ENCODE results near the gene SPRED3. TPM values are rescaled to one million over a fixed set of nuclear protein-coding genes. Genes with fewer than 3 reads are reported as not detected.

Gene SPRED3
- polyA plus RNA-seq, 1 donor from 2014 or later = 4.9 TPM

DNA sequence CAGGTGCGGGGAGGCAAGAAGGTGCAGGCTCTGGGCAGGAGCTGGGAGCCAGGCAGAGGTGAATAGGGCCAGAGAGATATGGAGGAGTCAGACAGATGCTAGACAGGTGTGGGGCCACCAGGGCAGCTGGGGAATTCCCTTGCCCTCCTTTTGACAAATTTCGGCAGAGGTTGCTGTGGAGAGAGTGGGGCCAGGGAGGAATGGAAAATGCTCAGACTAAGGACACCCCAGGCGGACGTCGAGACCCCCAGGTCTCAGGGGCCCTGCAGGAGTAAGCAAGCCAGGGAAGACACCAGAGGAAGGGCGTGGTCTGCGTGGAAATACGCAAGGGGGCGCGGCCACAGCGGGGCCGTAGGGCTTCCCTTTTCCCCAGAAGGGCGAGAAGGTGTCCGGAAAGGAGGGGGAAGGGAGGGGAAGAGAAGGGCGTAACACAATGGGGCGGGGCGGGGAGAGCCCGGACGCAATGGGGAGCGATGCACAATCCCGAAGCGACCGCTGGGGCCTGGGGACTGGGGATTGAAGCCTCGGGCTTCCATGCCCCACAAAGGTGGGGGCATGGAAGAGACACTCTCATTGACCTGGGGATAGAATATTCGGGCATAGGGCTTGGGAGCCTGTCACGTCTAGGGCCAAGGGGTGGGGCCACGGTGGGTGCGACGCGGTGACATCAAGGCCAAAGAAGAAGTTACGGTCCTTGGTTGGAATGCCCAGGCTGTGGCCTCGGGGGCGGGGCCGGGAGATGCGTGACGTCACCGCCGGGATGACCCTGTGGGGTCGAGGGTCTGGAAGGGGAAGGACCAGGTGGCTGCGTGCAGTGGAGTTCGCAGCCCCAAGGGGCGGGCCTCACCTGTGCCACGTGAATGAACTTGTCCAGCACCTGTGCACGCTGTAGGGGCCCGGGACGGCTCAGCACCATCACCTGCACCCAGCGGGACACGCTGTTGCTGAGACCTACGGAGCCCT, 29.3 kb downstream of the SPRED3 start:
- Histone ChIP-seq H3K27me3 (ENCODE audit: insufficient read depth, low read depth, low read length) (no peaks in the 10 kb centered on the region), H4K20me1 (ENCODE audit: insufficient read depth) (no peaks in the 10 kb centered on the region), H3K4me3 (ENCODE audit: low read length) (peak overlapping the region; percentile 18), H3K79me2 (replicated peaks; ENCODE audit: insufficient read depth, low read length) (no peaks in the 10 kb centered on the region), H3K9me2 (ENCODE audit: insufficient read depth, low read length) (no peaks in the 10 kb centered on the region), H3K27ac (ENCODE audit: low read length) (no peak overlapping the region), H3K9me3 (ENCODE audit: low read length) (no peaks in the 10 kb centered on the region), H3K36me3 (ENCODE audit: insufficient read depth, low read length) (no peaks in the 10 kb centered on the region), H3K4me2 (ENCODE audit: low read length) (no peak overlapping the region), H2AFZ (ENCODE audit: low read depth, low read length) (no peak overlapping the region), H3F3A (ENCODE audit: insufficient read depth, low read length, poor library complexity, severe bottlenecking) (no peaks in the 10 kb centered on the region), H3K9ac (ENCODE audit: low read length) (no peak overlapping the region)
- TF ChIP-seq TAF1 (IDR thresholded peaks at IDR 0.05; ENCODE audit: low read depth) (no peak), SMC3 (conservative IDR thresholded peaks at IDR 0.05; ENCODE audit: poor library complexity) (no peak), MXI1 (conservative IDR thresholded peaks at IDR 0.05; ENCODE audit: poor library complexity, severe bottlenecking) (no peak), EZH2 (IDR thresholded peaks at IDR 0.05; ENCODE audit: borderline replicate concordance, insufficient read depth, low read length, poor library complexity, severe bottlenecking) (no peak), EP300 (conservative IDR thresholded peaks at IDR 0.05; ENCODE audit: poor library complexity, severe bottlenecking) (no peak), POLR2AphosphoS5 (IDR thresholded peaks at IDR 0.05) (no peak), RAD21 (conservative IDR thresholded peaks at IDR 0.05) (no peak)
- TF ChIP-seq, protein P1, sequence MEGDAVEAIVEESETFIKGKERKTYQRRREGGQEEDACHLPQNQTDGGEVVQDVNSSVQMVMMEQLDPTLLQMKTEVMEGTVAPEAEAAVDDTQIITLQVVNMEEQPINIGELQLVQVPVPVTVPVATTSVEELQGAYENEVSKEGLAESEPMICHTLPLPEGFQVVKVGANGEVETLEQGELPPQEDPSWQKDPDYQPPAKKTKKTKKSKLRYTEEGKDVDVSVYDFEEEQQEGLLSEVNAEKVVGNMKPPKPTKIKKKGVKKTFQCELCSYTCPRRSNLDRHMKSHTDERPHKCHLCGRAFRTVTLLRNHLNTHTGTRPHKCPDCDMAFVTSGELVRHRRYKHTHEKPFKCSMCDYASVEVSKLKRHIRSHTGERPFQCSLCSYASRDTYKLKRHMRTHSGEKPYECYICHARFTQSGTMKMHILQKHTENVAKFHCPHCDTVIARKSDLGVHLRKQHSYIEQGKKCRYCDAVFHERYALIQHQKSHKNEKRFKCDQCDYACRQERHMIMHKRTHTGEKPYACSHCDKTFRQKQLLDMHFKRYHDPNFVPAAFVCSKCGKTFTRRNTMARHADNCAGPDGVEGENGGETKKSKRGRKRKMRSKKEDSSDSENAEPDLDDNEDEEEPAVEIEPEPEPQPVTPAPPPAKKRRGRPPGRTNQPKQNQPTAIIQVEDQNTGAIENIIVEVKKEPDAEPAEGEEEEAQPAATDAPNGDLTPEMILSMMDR (IDR thresholded peaks at IDR 0.05; ENCODE audit: poor library complexity, severe bottlenecking) = no peak
- TF ChIP-seq, protein P2, sequence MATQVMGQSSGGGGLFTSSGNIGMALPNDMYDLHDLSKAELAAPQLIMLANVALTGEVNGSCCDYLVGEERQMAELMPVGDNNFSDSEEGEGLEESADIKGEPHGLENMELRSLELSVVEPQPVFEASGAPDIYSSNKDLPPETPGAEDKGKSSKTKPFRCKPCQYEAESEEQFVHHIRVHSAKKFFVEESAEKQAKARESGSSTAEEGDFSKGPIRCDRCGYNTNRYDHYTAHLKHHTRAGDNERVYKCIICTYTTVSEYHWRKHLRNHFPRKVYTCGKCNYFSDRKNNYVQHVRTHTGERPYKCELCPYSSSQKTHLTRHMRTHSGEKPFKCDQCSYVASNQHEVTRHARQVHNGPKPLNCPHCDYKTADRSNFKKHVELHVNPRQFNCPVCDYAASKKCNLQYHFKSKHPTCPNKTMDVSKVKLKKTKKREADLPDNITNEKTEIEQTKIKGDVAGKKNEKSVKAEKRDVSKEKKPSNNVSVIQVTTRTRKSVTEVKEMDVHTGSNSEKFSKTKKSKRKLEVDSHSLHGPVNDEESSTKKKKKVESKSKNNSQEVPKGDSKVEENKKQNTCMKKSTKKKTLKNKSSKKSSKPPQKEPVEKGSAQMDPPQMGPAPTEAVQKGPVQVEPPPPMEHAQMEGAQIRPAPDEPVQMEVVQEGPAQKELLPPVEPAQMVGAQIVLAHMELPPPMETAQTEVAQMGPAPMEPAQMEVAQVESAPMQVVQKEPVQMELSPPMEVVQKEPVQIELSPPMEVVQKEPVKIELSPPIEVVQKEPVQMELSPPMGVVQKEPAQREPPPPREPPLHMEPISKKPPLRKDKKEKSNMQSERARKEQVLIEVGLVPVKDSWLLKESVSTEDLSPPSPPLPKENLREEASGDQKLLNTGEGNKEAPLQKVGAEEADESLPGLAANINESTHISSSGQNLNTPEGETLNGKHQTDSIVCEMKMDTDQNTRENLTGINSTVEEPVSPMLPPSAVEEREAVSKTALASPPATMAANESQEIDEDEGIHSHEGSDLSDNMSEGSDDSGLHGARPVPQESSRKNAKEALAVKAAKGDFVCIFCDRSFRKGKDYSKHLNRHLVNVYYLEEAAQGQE (IDR thresholded peaks at IDR 0.05; ENCODE audit: borderline replicate concordance) = no peak

DNA sequence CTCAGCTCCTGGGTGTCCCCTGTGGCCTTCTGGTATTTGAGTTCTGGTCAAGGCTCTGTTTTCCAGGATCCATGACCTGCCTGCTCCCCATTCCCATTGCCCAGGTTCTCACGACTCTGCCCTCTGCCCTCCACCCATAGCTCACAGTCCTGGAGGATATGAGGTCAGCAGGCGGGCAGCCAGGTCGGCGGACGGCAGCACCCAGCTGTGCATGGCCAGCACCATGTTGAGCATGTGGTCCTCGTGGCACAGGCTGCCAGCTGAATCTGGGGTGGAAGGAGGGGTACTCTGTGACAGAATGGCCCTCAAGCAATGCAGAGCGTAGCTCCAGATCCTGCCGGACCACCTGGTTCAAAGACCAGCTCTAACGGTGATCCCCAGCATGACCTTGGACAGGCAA, 32.4 kb downstream of the SPRED3 start:
- H3K9me2 ChIP-seq (ENCODE audit: insufficient read depth, low read length) = no peaks in the 10 kb centered on the region
- no peaks in the 10 kb centered on the region for H3F3A ChIP-seq (ENCODE audit: insufficient read depth, low read length, poor library complexity, severe bottlenecking)
- no peaks in the 10 kb centered on the region for H3K9me3 ChIP-seq (ENCODE audit: low read length)
- no peaks in the 10 kb centered on the region for H4K20me1 ChIP-seq (ENCODE audit: insufficient read depth)
- H3K36me3 ChIP-seq (ENCODE audit: insufficient read depth, low read length) = no peaks in the 10 kb centered on the region
- no peak overlapping the region for H3K4me3 ChIP-seq (ENCODE audit: low read length)
- H3K27ac ChIP-seq (ENCODE audit: low read length) = no peak overlapping the region
- H3K9ac ChIP-seq (ENCODE audit: low read length) = no peak overlapping the region
- H3K79me2 ChIP-seq (replicated peaks; ENCODE audit: insufficient read depth, low read length) = no peaks in the 10 kb centered on the region
- H3K4me2 ChIP-seq (ENCODE audit: low read length) = no peak overlapping the region
- H2AFZ ChIP-seq (ENCODE audit: low read depth, low read length) = no peak overlapping the region
- H3K27me3 ChIP-seq (ENCODE audit: insufficient read depth, low read depth, low read length) = no peaks in the 10 kb centered on the region
- TF ChIP-seq SMC3 (conservative IDR thresholded peaks at IDR 0.05; ENCODE audit: poor library complexity) (no peak), POLR2AphosphoS5 (IDR thresholded peaks at IDR 0.05) (no peak), MXI1 (conservative IDR thresholded peaks at IDR 0.05; ENCODE audit: poor library complexity, severe bottlenecking) (no peak), EZH2 (IDR thresholded peaks at IDR 0.05; ENCODE audit: borderline replicate concordance, insufficient read depth, low read length, poor library complexity, severe bottlenecking) (no peak), EP300 (conservative IDR thresholded peaks at IDR 0.05; ENCODE audit: poor library complexity, severe bottlenecking) (no peak), TAF1 (IDR thresholded peaks at IDR 0.05; ENCODE audit: low read depth) (no peak), RAD21 (conservative IDR thresholded peaks at IDR 0.05) (no peak)
- TF ChIP-seq, protein P1 (IDR thresholded peaks at IDR 0.05; ENCODE audit: poor library complexity, severe bottlenecking) = no peak
- TF ChIP-seq, protein P2 (IDR thresholded peaks at IDR 0.05; ENCODE audit: borderline replicate concordance) = no peak

Measured in neural cell (in vitro differentiated cells).